Gastrocnemius medialis (tissue), 4 donors: ENCODE results near the gene ITPR3.

ENCODE experiments used
- POLR2A ChIP-seq, 2 donors: fragments of 450-650 bp; IDR thresholded peaks; one replicate each; pipeline ENCODE4 v1.6.1; 2017; ENCODE audit warnings: antibody characterized with exemption in 2 of 2, mild to moderate bottlenecking in 2 of 2, moderate library complexity in 2 of 2
- TF ChIP-seq, protein P1 (sequence below), 5 experiments: fragments of 450-650 bp in 3 of 5; fragments of 200-600 bp in 2 of 5; sonication (generic) in 2 of 5; IDR thresholded peaks in 4 of 5; conservative IDR thresholded peaks in 1 of 5; 1 replicate in 4 of 5; 2 replicates in 1 of 5; pipeline ENCODE4 v1.5.1; 2016 to 2019; ENCODE audit warnings: antibody characterized with exemption in 5 of 5, mild to moderate bottlenecking in 3 of 5, moderate library complexity in 3 of 5

DNA sequence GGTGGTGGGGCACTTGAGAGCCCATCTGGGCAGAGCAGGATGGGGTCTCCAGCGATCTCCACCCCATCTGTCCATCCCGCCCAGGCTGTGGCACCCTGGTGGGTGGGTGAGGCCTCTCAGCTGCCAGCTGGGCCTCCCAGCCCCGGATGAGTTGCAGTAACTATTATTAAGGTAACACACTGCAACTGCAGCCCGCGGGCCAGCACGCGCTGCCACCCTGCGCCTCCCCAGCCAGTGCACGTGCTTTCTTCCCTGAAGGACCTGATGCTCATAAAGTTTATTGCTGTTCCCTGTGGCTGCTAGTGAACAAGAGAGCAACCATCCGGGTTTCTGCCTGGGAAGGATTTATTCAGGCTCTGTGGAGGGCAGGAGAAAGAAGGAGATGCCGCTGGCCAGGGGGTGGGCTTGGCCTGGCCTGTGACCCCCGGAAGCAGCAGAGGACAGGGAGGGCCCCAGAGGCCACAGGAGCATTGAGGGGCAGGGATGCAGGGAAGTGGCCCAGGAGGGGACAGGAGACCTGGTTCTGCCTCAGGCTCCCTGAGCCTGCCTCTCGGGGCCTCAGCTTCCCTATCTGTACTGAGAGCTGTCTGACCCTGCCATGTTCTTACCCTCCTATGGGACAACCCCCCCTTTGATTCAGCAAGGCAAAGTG, 123.9 kb downstream of the ITPR3 start:
- TF ChIP-seq, protein P1, sequence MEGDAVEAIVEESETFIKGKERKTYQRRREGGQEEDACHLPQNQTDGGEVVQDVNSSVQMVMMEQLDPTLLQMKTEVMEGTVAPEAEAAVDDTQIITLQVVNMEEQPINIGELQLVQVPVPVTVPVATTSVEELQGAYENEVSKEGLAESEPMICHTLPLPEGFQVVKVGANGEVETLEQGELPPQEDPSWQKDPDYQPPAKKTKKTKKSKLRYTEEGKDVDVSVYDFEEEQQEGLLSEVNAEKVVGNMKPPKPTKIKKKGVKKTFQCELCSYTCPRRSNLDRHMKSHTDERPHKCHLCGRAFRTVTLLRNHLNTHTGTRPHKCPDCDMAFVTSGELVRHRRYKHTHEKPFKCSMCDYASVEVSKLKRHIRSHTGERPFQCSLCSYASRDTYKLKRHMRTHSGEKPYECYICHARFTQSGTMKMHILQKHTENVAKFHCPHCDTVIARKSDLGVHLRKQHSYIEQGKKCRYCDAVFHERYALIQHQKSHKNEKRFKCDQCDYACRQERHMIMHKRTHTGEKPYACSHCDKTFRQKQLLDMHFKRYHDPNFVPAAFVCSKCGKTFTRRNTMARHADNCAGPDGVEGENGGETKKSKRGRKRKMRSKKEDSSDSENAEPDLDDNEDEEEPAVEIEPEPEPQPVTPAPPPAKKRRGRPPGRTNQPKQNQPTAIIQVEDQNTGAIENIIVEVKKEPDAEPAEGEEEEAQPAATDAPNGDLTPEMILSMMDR (IDR thresholded peaks at IDR 0.05 in 4 of 5, conservative IDR thresholded peaks at IDR 0.05 in 1 of 5): no peak
- TF ChIP-seq POLR2A (IDR thresholded peaks at IDR 0.05): peak in 1 of 2 donors; percentile 77
